Measurements from ENCODE around the gene CHIC2.

DNA sequence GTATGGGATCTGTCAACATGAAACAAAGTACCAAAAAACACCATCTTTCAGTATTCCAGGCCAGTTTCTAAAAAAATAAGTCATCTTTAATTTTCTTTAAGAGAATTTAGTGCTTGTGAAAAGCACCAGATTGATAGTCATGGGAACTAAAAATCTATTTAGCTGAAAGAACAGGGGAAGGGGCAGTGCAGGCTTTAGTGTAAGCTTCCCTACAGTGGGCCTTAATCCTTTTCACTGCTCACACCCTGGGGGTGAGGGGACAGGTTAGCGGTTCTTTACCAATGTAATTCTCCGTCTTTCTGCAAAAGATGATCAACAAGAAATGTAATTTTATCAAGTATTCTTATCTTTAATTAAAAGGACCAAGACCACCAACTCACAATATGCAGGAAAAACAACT is 47.1 kb downstream of the CHIC2 start:
- TF ChIP-seq, protein P1, sequence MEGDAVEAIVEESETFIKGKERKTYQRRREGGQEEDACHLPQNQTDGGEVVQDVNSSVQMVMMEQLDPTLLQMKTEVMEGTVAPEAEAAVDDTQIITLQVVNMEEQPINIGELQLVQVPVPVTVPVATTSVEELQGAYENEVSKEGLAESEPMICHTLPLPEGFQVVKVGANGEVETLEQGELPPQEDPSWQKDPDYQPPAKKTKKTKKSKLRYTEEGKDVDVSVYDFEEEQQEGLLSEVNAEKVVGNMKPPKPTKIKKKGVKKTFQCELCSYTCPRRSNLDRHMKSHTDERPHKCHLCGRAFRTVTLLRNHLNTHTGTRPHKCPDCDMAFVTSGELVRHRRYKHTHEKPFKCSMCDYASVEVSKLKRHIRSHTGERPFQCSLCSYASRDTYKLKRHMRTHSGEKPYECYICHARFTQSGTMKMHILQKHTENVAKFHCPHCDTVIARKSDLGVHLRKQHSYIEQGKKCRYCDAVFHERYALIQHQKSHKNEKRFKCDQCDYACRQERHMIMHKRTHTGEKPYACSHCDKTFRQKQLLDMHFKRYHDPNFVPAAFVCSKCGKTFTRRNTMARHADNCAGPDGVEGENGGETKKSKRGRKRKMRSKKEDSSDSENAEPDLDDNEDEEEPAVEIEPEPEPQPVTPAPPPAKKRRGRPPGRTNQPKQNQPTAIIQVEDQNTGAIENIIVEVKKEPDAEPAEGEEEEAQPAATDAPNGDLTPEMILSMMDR (IDR thresholded peaks at IDR 0.05): no peak
- no peak for TF ChIP-seq POLR2A (IDR thresholded peaks at IDR 0.05)
